Retinal pigment epithelial cell (primary cell): ENCODE results near the gene UTS2R.
A peak's percentile ranks its signal among the peaks of the same experiment; 100 is the strongest.

ENCODE experiments used
- DNase-seq: peaks from one replicate; pipeline ENCODE4 v3.0.0-alpha.2; 2010; ENCODE audit warnings: low read depth
- H3K4me3 ChIP-seq: 2 replicates; pipeline ENCODE4 v1.5.1; 2011; ENCODE audit warnings: mild to moderate bottlenecking, low read length, control low read depth, moderate library complexity
- CTCF ChIP-seq: conservative IDR thresholded peaks from 2 replicates; pipeline ENCODE4 v1.5.1; 2011; ENCODE audit warnings: low read depth, low read length, control low read depth, inconsistent platforms

Gene UTS2R

GRCh38 chr17:82351254-82351712, 20.3 kb upstream of the UTS2R start:
- no peak for DNase-seq
- TF ChIP-seq CTCF: no peak
- H3K4me3 ChIP-seq: no peak overlapping the region

- TF ChIP-seq CTCF: peak; percentile 90
- H3K4me3 ChIP-seq: no peak overlapping the region
- DNase-seq: peak; percentile 54
Observed at GRCh38 chr17:82351713-82352488, 19.7 kb upstream of the UTS2R start.

GRCh38 chr17:82353484-82353883, 18.1 kb upstream of the UTS2R start:
- DNase-seq: no peak
- no peak for TF ChIP-seq CTCF
- no peak overlapping the region for H3K4me3 ChIP-seq

- H3K4me3 ChIP-seq: no peak overlapping the region
- no peak for DNase-seq
- no peak for TF ChIP-seq CTCF
Observed at GRCh38 chr17:82354804-82355308, 16.7 kb upstream of the UTS2R start.

GRCh38 chr17:82355770-82356427, 15.7 kb upstream of the UTS2R start:
- no peak for TF ChIP-seq CTCF
- DNase-seq: peak; percentile 53
- H3K4me3 ChIP-seq: no peak overlapping the region

- TF ChIP-seq CTCF: peak; percentile 2
- no peak for DNase-seq
- no peak overlapping the region for H3K4me3 ChIP-seq
Observed at GRCh38 chr17:82356845-82357355, 14.7 kb upstream of the UTS2R start.
